Occipital lobe (tissue), 3 donors: ENCODE measurements around the gene ANP32B. TPM values are rescaled to one million over a fixed set of nuclear protein-coding genes. Genes with fewer than 3 reads are reported as not detected.

Experiments
- DNase-seq: peaks from one replicate; lab custom pipeline; 2025; lab: John Stamatoyannopoulos, UW
- small RNA-seq: library from RNA; depleted of rRNA; stranded (forward); fragments of <200 nt; gene quantifications from one replicate; pipeline ENCODE3, GENCODE V24; 2014
- total RNA-seq: library from RNA; depleted of rRNA; stranded (reverse); fragments of >200 nt; gene quantifications from one replicate; pipeline ENCODE4 v1.2.3, GENCODE V29; 2014

ANP32B gene
- total RNA-seq, 1 donor from 2014 or later: 3.9 TPM

- DNase-seq: no peak
These were observed 81.7 kb downstream of the ANP32B start for GRCh38 chr9:98064623-98065392.

Small RNA genes lying within 50 kb of the gene (small RNA-seq; reads per million reads assigned to genes)
- gene RNU6-918P: not detected

Other genes starting within 250 kb of the ANP32B start
- gene FOXE1, start 130.1 kb upstream of the ANP32B start, total RNA-seq: not detected
- 14.7 TPM for gene TRMO, start 60.8 kb upstream of the ANP32B start, total RNA-seq
- 3.9 TPM for gene HEMGN, start 45.2 kb upstream of the ANP32B start, total RNA-seq
- 20.9 TPM for gene NANS, start 73.4 kb downstream of the ANP32B start, total RNA-seq
- gene TRIM14, start 135.9 kb downstream of the ANP32B start, total RNA-seq: 2.2 TPM
- gene CORO2A, start 209.3 kb downstream of the ANP32B start, total RNA-seq: 5.1 TPM